Thyroid gland (tissue), 4 donors: Measurements from ENCODE around the gene MRPS33. TPM values are rescaled to one million over a fixed set of nuclear protein-coding genes. Genes with fewer than 3 reads are reported as not detected.
"Not testable (repeated sequence)": the region's sequence is repeated elsewhere in the genome, so short reads cannot be mapped to it uniquely, and the experiment has no call there.

Source experiments
- DNase-seq, 2 donors: peaks; one replicate each; pipeline ENCODE4 v3.0.0-alpha.2; 2019
- H3K27ac ChIP-seq, 3 donors: fragments of 200-600 bp; sonication (generic); 1 replicate in 2 of 3; 2 replicates in 1 of 3; pipeline ENCODE4 v1.5.1; 2016 to 2019; ENCODE audit warnings: mild to moderate bottlenecking in 1 of 3, moderate library complexity in 1 of 3
- H3K27me3 ChIP-seq: fragments of 200-600 bp; sonication (generic); one replicate; pipeline ENCODE4 v1.5.1; 2019
- H3K36me3 ChIP-seq, 2 donors: fragments of 200-600 bp; sonication (generic); one replicate each; pipeline ENCODE4 v1.5.1; 2016 to 2019
- H3K4me1 ChIP-seq, 2 donors: fragments of 200-600 bp; sonication (generic); one replicate each; pipeline ENCODE4 v1.5.1; 2017 to 2019
- H3K4me3 ChIP-seq, 3 donors: fragments of 200-600 bp; sonication (generic); replicated peaks in 1 of 3; 1 replicate in 2 of 3; 2 replicates in 1 of 3; pipeline ENCODE4 v1.5.1; 2016; ENCODE audit warnings: mild to moderate bottlenecking in 1 of 3
- H3K9me3 ChIP-seq: fragments of 200-600 bp; sonication (generic); one replicate; pipeline ENCODE4 v1.5.1; 2017
- CTCF ChIP-seq, 6 experiments: fragments of 200-600 bp in 3 of 6; fragments of 450-650 bp in 3 of 6; sonication (generic) in 3 of 6; IDR thresholded peaks; one replicate each; pipeline ENCODE4 v1.5.1; 2016 to 2019; ENCODE audit warnings: antibody characterized with exemption in 6 of 6, mild to moderate bottlenecking in 2 of 6, inconsistent platforms in 1 of 6, moderate library complexity in 1 of 6
- POLR2A ChIP-seq, 2 donors: fragments of 450-650 bp; IDR thresholded peaks; one replicate each; pipeline ENCODE4 v1.6.1; 2017; ENCODE audit warnings: antibody characterized with exemption in 2 of 2, mild to moderate bottlenecking in 2 of 2, moderate library complexity in 1 of 2
- WGBS, 2 donors: methylation state at CpG; one replicate each; pipeline ENCODE4 v1.1.5; 2017; 5-methylcytosine and 5-hydroxymethylcytosine counted together
- intact Hi-C: fragments of 100-400 bp; cut with DNase I; formaldehyde crosslinking; loops from one replicate; pipeline ENCODE4 v1.15.1; 2023
- small RNA-seq: library from RNA; depleted of rRNA; stranded (forward); fragments of <200 nt; gene quantifications from one replicate; pipeline ENCODE3, GENCODE V24; 2016
- total RNA-seq, 4 donors: library from RNA; depleted of rRNA; stranded (reverse); fragments of >200 nt; gene quantifications; one replicate each; pipeline ENCODE4 v1.2.3, GENCODE V29; 2016

The MRPS33 gene
- total RNA-seq, 4 donors from 2014 or later, result 22.2 to 39.4 (median 28.5) TPM

GRCh38 chr7:140961117-140961516 lies 53.6 kb downstream of the MRPS33 start:
- H3K9me3 ChIP-seq, result no peaks in the 10 kb centered on the region
- H3K27ac ChIP-seq, result no peak overlapping the region
- intact Hi-C loops, result no loop called here
- 93 to 98% methylated on average over 4 of the region's 4 CpGs for WGBS, 2 donors
- TF ChIP-seq CTCF (IDR thresholded peaks at IDR 0.05), result no peak
- TF ChIP-seq POLR2A (IDR thresholded peaks at IDR 0.05), result no peak
- no peaks in the 10 kb centered on the region for H3K27me3 ChIP-seq
- no peak for DNase-seq
- no peaks in the 10 kb centered on the region for H3K4me1 ChIP-seq
- H3K4me3 ChIP-seq, result no peak overlapping the region
- H3K36me3 ChIP-seq, result no peaks in the 10 kb centered on the region

GRCh38 chr7:140956997-140957396 lies 57.8 kb downstream of the MRPS33 start:
- 67 to 93% methylated on average over 1 to 13 of the region's 25 CpGs for WGBS, 2 donors
- H3K36me3 ChIP-seq, H3K4me1 ChIP-seq, H3K4me3 ChIP-seq, H3K9me3 ChIP-seq, intact Hi-C loops, H3K27me3 ChIP-seq, H3K27ac ChIP-seq, DNase-seq: not testable (repeated sequence)

Small RNA genes lying within 50 kb of the gene (small RNA-seq; reads per million reads assigned to genes)
- gene RNU4-74P, result not detected

Other genes starting within 250 kb of the MRPS33 start
- gene BRAF, start 90.0 kb downstream of the MRPS33 start, total RNA-seq, result 100 to 1,000 TPM in 2 of 4 donors, 10 to 100 TPM in 2; 71.5 to 135 (median 102) TPM
- 10 to 100 TPM in 3 of 4 donors, 1 to 10 TPM in 1; 7.7 to 49.9 (median 25.9) TPM for gene TMEM178B, start 59.1 kb upstream of the MRPS33 start, total RNA-seq